Spleen (tissue), 11 donors: ENCODE measurements around the gene ALDH1A3. TPM values are rescaled to one million over a fixed set of nuclear protein-coding genes. Genes with fewer than 3 reads are reported as not detected.

Experiments
- DNase-seq: peaks from one replicate; pipeline ENCODE4 v3.0.0-alpha.2; 2020
- H3K27ac ChIP-seq, 8 donors: fragments of 200-600 bp; sonication (generic) in 7 of 8; 1 replicate in 4 of 8; 2 replicates in 4 of 8; pipeline versions ENCODE4 v1.5.0 to v1.8.0; 2016 to 2021; ENCODE audit warnings: inconsistent platforms in 4 of 8, mild to moderate bottlenecking in 4 of 8, moderate library complexity in 1 of 8
- H3K27me3 ChIP-seq, 7 donors: fragments of 200-600 bp; sonication (generic) in 6 of 7; replicated peaks in 1 of 7; 1 replicate in 4 of 7; 2 replicates in 3 of 7; pipeline versions ENCODE4 v1.5.0 to v1.8.0; 2016 to 2021; ENCODE audit warnings: inconsistent platforms in 3 of 7, mild to moderate bottlenecking in 1 of 7
- H3K36me3 ChIP-seq, 6 donors: fragments of 200-600 bp; sonication (generic) in 5 of 6; 1 replicate in 4 of 6; 2 replicates in 2 of 6; pipeline versions ENCODE4 v1.5.0 to v1.8.0; 2016 to 2021; ENCODE audit warnings: inconsistent platforms in 2 of 6
- H3K4me1 ChIP-seq, 6 donors: fragments of 200-600 bp; sonication (generic) in 5 of 6; 1 replicate in 3 of 6; 2 replicates in 3 of 6; pipeline versions ENCODE4 v1.5.0 to v1.8.0; 2016 to 2021; ENCODE audit warnings: inconsistent platforms in 3 of 6
- H3K4me3 ChIP-seq, 8 donors: fragments of 200-600 bp; sonication (generic) in 7 of 8; 1 replicate in 4 of 8; 2 replicates in 4 of 8; pipeline versions ENCODE4 v1.5.0 to v1.8.0; 2016 to 2021; ENCODE audit warnings: inconsistent platforms in 4 of 8, mild to moderate bottlenecking in 4 of 8, moderate library complexity in 2 of 8
- H3K9me3 ChIP-seq, 8 donors: fragments of 200-600 bp; sonication (generic) in 7 of 8; 1 replicate in 4 of 8; 2 replicates in 4 of 8; pipeline versions ENCODE4 v1.5.0 to v1.8.0; 2016 to 2021; ENCODE audit warnings: inconsistent platforms in 4 of 8
- POLR2A ChIP-seq, 3 donors: fragments of 450-650 bp; IDR thresholded peaks; one replicate each; pipeline ENCODE4 v1.5.1; 2017; ENCODE audit warnings: antibody characterized with exemption in 3 of 3, mild to moderate bottlenecking in 1 of 3
- POLR2AphosphoS5 ChIP-seq, 3 donors: sonication (generic); formaldehyde crosslinking; IDR thresholded peaks; one replicate each; pipeline ENCODE4 v1.5.1; 2017; ENCODE audit warnings: antibody characterized with exemption in 3 of 3
- WGBS, 5 donors: extraction: QIAGEN DNeasy Blood & Tissue Kit in 3 of 5; methylation state at CpG; one replicate each; pipeline versions ENCODE4 v1.1.5 to v1.1.7; 2013 to 2018; 5-methylcytosine and 5-hydroxymethylcytosine counted together
- intact Hi-C: fragments of 100-400 bp; cut with DNase I; formaldehyde crosslinking; loops from one replicate; pipeline ENCODE4 v1.15.0; 2023; ENCODE audit warnings: low total_unique reads
- polyA plus RNA-seq, 3 donors: library from polyadenylated mRNA; stranded (reverse); fragments of 200-250 nt; gene quantifications; one replicate each; pipeline ENCODE4 v1.2.1, GENCODE V29; 2013
- total RNA-seq, 7 donors: library from RNA; depleted of rRNA in 3 of 7; stranded (reverse); fragments of >200 nt in 3 of 7; fragmentation: NEBNext Ultra II Directional in 4 of 7; extraction: Animal tissue kit (Norgen Biotek cat#: 25700) in 4 of 7; gene quantifications; one replicate each; pipeline versions ENCODE4 v1.1.0 to v1.2.1, GENCODE V29; 2016 to 2021
- TF ChIP-seq, protein P1 (sequence below), 11 experiments: fragments of 200-600 bp in 7 of 11; fragments of 450-650 bp in 4 of 11; sonication (generic) in 4 of 11; IDR thresholded peaks in 8 of 11; conservative IDR thresholded peaks in 3 of 11; 1 replicate in 7 of 11; 2 replicates in 4 of 11; pipeline versions ENCODE4 v1.4.0 to v1.8.0; 2016 to 2021; ENCODE audit warnings: antibody characterized with exemption in 11 of 11, inconsistent platforms in 4 of 11, mild to moderate bottlenecking in 1 of 11
- donor health status: healthy with polysubstance abuse.
- donor health status: DM: no; HTN: no; CAD: no; lungs with moderate emphysema.
- donor health status: DM: no; HTN: no; CAD: no.
- donor health status: Bipolar disorder and iron deficiency.
- donor health status: healthy.
- donor health status: DM: no; HTN: no; CAD: no.
- donor health status: DM: yes; HTN: yes; CAD: no.

Gene ALDH1A3
- total and polyA plus RNA-seq, 10 donors: 0.94 to 22.3 (median 4.6) TPM

DNA sequence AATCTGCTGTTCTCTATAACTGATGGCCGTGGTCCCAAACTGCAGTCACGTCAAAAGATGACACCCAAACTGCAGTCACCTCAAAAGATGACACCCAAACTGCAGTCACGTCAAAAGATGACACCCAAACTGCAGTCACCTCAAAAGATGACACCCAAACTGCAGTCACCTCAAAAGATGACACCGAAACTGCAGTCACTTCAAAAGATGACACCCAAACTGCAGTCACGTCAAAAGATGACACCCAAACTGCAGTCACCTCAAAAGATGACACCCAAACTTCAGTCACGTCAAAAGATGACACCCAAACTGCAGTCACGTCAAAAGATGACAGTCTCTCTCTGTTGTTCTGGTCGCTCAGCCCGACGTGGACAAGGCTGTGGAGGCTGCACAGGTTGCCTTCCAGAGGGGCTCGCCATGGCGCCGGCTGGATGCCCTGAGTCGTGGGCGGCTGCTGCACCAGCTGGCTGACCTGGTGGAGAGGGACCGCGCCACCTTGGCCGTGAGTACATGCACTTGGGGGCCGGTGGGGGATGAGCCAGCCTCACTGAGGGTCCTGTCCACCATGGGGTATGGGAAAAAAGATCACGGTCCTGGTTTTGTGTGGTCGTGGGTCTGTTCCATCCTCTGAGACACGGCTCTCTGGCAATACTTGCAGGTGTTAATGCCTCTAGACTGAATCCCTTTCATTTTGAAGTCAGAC is 7.7 kb downstream of the ALDH1A3 start:
- H3K27ac ChIP-seq: no peak overlapping the region
- intact Hi-C loops: no loop called here
- H3K27me3 ChIP-seq: peaks cover 0 to 99% (median 14%) of the 10 kb centered on the region in 7 donors
- no peaks in the 10 kb centered on the region for H3K9me3 ChIP-seq
- 87 to 91% (median 88%) methylated on average over 15 to 22 of the region's 22 CpGs for WGBS, 5 donors
- H3K36me3 ChIP-seq: no peaks in the 10 kb centered on the region
- TF ChIP-seq POLR2A (IDR thresholded peaks at IDR 0.05) (no peak), POLR2AphosphoS5 (IDR thresholded peaks at IDR 0.05) (no peak)
- TF ChIP-seq, protein P1, sequence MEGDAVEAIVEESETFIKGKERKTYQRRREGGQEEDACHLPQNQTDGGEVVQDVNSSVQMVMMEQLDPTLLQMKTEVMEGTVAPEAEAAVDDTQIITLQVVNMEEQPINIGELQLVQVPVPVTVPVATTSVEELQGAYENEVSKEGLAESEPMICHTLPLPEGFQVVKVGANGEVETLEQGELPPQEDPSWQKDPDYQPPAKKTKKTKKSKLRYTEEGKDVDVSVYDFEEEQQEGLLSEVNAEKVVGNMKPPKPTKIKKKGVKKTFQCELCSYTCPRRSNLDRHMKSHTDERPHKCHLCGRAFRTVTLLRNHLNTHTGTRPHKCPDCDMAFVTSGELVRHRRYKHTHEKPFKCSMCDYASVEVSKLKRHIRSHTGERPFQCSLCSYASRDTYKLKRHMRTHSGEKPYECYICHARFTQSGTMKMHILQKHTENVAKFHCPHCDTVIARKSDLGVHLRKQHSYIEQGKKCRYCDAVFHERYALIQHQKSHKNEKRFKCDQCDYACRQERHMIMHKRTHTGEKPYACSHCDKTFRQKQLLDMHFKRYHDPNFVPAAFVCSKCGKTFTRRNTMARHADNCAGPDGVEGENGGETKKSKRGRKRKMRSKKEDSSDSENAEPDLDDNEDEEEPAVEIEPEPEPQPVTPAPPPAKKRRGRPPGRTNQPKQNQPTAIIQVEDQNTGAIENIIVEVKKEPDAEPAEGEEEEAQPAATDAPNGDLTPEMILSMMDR (IDR thresholded peaks at IDR 0.05 in 8 of 11, conservative IDR thresholded peaks at IDR 0.05 in 3 of 11): no peak
- no peak overlapping the region for H3K4me3 ChIP-seq
- H3K4me1 ChIP-seq: peaks cover 0 to 19% (median 5%) of the 10 kb centered on the region in 6 donors
- no peak for DNase-seq

DNA sequence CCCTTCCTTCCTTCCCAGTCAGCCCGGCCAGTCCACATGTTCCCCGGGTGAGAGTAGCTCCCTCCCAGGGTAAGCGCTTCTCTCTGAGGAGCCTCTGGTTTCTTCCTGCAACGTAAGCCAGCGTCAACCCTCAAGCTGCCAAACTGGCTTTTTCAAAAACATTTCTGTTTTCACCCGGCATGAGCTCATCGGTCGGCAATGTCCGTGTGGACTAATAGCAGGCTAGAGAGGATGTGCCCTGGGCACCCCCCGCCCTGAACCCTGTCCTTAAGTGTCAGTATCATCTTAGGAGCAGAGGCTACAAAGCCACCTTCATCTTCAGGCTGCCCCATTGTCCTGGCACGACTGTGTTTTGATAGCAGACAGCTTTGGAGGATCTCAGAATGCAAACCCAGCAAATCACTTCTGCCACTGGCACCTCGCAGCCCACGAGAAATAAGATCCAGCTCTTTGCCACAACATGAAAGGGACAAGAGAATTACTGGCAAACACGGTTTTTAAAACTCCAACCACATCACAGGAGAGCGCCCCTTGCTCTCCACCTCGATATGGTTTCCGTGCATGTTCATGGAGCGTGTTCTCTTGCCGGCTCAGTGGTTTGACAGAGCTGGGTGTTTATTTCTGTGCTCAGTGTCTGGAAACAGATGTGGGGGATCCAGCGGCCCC is 9.9 kb downstream of the ALDH1A3 start:
- Histone ChIP-seq H3K4me3 (no peak overlapping the region), H3K27me3 (peaks cover 0 to 93% (median 14%) of the 10 kb centered on the region in 7 donors), H3K27ac (no peak overlapping the region), H3K9me3 (no peaks in the 10 kb centered on the region), H3K4me1 (peaks cover 0 to 19% (median 5%) of the 10 kb centered on the region in 6 donors), H3K36me3 (no peaks in the 10 kb centered on the region)
- intact Hi-C loops: no loop called here
- DNase-seq: peak; percentile 51
- 39 to 47% (median 42%) methylated on average over 20 of the region's 20 CpGs for WGBS, 5 donors
- TF ChIP-seq POLR2A (IDR thresholded peaks at IDR 0.05) (no peak), POLR2AphosphoS5 (IDR thresholded peaks at IDR 0.05) (no peak)
- TF ChIP-seq, protein P1 (IDR thresholded peaks at IDR 0.05 in 8 of 11, conservative IDR thresholded peaks at IDR 0.05 in 3 of 11): no peak

DNA sequence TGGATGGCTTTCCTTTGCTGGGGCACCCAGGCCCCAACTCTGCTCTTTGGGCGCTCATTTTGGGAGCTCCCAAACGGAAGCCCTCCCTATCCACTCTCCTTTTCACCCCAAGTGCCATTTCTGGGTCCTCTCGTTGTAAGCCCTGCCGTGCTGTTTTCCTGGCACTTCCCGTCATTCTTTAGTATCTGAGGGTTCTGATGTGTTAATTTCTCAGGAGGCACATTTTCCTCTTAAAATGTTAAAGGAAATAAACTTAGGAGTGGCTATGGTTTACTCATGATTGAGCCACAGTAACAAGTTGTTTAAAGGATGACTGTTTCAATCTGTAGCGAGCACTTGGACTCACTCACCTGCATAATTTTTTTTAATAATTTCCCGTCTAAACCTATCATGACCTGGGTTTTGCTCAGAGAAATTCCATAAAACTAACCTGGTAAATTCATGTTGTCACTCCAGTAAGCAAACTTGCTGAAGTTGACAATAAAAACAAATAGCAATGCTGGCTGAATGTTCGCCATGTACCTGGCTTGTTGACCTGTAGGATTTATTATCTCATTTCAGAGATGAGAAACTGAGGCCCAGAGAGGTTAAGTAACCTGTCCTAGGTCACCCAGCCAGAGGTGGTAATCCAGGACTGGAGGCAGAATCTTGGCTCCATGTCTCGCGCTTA is 10.6 kb downstream of the ALDH1A3 start:
- intact Hi-C loops: no loop called here
- Histone ChIP-seq H3K4me1 (peaks cover 0 to 19% (median 5%) of the 10 kb centered on the region in 6 donors), H3K27me3 (peaks cover 0 to 86% (median 14%) of the 10 kb centered on the region in 7 donors), H3K27ac (no peak overlapping the region), H3K36me3 (no peaks in the 10 kb centered on the region), H3K4me3 (no peak overlapping the region), H3K9me3 (no peaks in the 10 kb centered on the region)
- no peak for TF ChIP-seq POLR2AphosphoS5 (IDR thresholded peaks at IDR 0.05)
- TF ChIP-seq, protein P1 (IDR thresholded peaks at IDR 0.05 in 8 of 11, conservative IDR thresholded peaks at IDR 0.05 in 3 of 11): no peak
- no peak for TF ChIP-seq POLR2A (IDR thresholded peaks at IDR 0.05)
- no peak for DNase-seq
- WGBS, 5 donors: 77 to 83% (median 80%) methylated on average over 10 of the region's 10 CpGs

DNA sequence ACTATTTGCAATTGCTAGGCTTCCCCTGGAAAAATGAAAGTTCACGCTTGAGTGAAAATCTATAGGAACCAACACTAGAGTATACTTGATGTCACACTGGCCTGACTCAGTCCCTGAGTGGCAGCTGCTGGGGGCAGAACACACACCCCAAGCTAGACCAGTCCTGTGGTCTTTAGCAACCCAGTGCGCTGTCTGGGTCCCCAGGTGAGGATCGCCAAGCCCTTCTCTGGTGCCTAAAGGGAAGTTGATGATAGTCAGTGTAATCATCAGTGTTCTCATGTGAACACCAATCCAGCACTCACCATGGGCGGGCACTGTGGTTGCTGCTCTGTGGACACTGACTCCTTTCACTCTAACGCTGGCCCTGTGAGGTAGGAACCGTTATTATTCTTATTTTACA is 11.2 kb downstream of the ALDH1A3 start:
- DNase-seq: peak; percentile 36
- no peak for TF ChIP-seq POLR2A (IDR thresholded peaks at IDR 0.05)
- TF ChIP-seq, protein P1 (IDR thresholded peaks at IDR 0.05 in 8 of 11, conservative IDR thresholded peaks at IDR 0.05 in 3 of 11): no peak
- TF ChIP-seq POLR2AphosphoS5 (IDR thresholded peaks at IDR 0.05): no peak
- Histone ChIP-seq H3K27me3 (peaks cover 0 to 80% (median 14%) of the 10 kb centered on the region in 7 donors), H3K27ac (no peak overlapping the region), H3K36me3 (no peaks in the 10 kb centered on the region), H3K9me3 (no peaks in the 10 kb centered on the region), H3K4me1 (peaks cover 0 to 19% (median 5%) of the 10 kb centered on the region in 6 donors), H3K4me3 (no peak overlapping the region)
- WGBS, 5 donors: 87 to 91% (median 89%) methylated on average over 6 of the region's 6 CpGs
- intact Hi-C loops: no loop called here
